ENCODE data around the gene PRH1.

- TF ChIP-seq, protein P1, sequence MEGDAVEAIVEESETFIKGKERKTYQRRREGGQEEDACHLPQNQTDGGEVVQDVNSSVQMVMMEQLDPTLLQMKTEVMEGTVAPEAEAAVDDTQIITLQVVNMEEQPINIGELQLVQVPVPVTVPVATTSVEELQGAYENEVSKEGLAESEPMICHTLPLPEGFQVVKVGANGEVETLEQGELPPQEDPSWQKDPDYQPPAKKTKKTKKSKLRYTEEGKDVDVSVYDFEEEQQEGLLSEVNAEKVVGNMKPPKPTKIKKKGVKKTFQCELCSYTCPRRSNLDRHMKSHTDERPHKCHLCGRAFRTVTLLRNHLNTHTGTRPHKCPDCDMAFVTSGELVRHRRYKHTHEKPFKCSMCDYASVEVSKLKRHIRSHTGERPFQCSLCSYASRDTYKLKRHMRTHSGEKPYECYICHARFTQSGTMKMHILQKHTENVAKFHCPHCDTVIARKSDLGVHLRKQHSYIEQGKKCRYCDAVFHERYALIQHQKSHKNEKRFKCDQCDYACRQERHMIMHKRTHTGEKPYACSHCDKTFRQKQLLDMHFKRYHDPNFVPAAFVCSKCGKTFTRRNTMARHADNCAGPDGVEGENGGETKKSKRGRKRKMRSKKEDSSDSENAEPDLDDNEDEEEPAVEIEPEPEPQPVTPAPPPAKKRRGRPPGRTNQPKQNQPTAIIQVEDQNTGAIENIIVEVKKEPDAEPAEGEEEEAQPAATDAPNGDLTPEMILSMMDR (IDR thresholded peaks at IDR 0.05 in 8 of 11, conservative IDR thresholded peaks at IDR 0.05 in 3 of 11), result no peak
- no peak for TF ChIP-seq POLR2AphosphoS5 (IDR thresholded peaks at IDR 0.05)
- TF ChIP-seq POLR2A (IDR thresholded peaks at IDR 0.05), result no peak
Observed at GRCh38 chr12:10900972-10901371, 16.9 kb upstream of the PRH1 start.
